NCI-H510A treated with DMSO at 0.1 percent for 48 hours (cell line): ENCODE results near the gene GPR146.
"Not testable (repeated sequence)": the region's sequence is repeated elsewhere in the genome, so short reads cannot be mapped to it uniquely, and the experiment has no call there.

ENCODE experiments used
- DNase-seq: peaks from one replicate; lab custom pipeline; 2025; lab: John Stamatoyannopoulos, UW

GPR146 gene

DNA sequence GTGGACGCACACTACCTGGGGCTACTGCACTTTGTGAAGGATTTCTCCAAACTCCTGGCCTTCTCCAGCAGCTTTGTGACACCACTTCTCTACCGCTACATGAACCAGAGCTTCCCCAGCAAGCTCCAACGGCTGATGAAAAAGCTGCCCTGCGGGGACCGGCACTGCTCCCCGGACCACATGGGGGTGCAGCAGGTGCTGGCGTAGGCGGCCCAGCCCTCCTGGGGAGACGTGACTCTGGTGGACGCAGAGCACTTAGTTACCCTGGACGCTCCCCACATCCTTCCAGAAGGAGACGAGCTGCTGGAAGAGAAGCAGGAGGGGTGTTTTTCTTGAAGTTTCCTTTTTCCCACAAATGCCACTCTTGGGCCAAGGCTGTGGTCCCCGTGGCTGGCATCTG, 14.0 kb downstream of the GPR146 start:
- DNase-seq = no peak

DNA sequence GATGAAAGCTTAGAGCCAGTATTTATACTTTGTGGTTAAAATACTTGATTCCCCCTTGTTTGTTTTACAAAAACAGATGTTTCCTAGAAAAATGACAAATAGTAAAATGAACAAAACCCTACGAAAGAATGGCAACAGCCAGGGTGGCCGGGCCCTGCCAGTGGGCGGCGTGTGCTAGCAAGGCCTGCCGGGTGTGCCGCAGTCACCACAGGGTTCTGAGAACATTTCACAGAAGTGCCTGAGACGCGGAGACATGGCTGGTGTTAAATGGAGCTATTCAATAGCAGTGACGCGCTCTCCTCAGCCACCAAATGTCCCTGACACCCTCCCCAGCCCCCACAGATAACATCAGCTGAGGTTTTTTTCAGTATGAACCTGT, 14.5 kb downstream of the GPR146 start:
- no peak for DNase-seq

DNA sequence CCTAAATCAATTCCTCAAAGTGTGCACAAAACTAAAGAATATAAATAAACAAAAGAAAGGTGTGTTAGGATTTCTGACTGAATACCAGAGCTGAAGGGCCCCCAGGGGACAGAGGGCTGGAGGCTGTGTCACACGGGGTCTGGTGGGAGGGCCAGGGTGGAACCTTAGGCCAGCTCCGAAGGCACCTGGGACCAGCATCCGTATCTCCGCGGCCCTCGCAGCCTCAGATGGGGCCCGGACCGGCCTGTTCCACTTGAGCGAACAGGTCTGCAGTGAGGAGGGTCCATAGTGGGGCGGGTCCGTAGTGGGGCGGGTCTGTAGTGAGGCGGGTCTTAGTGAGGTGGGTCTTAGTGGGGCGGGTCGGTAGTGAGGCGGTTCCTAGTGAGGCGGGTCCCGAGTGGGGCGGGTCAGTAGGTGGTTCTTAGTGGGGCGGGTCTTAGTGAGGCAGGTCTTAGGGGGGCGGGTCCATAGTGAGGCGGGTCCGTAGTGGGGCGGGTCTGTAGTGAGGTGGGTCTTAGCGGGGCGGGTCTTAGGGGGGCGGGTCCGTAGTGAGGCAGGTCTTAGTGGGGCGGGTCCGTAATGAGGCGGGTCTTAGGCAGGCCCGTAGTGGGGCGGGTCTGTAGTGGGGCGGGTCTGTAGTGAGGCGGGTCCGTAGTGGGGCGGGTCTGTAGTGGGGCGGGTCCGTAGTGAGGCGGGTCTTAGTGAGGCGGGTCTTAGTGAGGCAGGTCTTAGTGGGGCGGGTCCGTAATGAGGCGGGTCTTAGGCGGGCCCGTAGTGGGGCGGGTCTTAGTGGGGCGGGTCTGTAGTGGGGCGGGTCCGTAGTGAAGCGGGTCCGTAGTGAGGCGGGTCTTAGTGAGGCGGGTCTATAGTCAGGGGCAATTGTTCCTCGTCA, 15.1 kb downstream of the GPR146 start:
- no peak for DNase-seq

DNA sequence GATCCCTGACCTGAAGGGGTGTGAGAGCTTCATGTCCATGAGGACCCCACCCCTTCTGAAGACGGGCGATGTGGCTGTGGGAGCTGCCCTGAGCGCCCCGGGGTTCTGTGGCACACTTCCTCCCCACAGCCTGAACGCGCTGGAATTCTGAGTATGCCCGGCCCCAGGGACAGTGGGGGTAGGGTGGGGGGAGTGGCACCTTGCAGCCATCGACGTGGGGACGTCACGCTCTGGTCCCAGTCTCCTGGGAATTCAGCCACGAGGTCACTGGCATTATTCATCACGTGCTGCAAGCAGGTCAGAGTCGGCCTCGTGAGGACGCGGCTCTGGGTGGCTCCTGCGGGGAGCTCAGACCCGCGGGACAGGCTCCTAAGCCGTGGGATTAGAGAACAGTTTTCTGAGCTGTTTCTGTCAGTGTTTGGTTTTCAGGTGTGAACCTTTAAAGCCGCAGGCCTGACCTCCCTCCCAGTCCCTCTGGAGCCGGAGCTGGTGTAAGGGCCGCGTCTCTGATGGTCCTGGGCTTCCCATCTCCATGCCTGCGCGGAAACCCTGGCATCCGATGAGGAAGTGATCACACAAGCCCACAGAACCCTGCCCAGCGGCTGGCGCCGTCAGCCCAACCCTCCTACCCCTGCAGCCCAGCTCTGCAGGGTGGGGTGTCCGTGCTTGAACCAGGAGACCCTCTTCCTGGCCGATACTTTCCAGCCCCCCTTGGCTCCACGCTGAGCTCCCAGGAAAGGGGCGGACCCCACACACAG, 16.1 kb downstream of the GPR146 start:
- no peak for DNase-seq

GRCh38 chr7:1061180-1061579, 16.8 kb downstream of the GPR146 start:
- DNase-seq = no peak

- no peak for DNase-seq
These were observed 18.2 kb downstream of the GPR146 start for GRCh38 chr7:1062296-1063294.

GRCh38 chr7:1063361-1063760, 19.0 kb downstream of the GPR146 start:
- DNase-seq = no peak

GRCh38 chr7:1064581-1064980, 20.2 kb downstream of the GPR146 start:
- no peak for DNase-seq

- no peak for DNase-seq
These were observed 20.9 kb downstream of the GPR146 start for GRCh38 chr7:1065263-1065584.

GRCh38 chr7:1065585-1066241, 21.4 kb downstream of the GPR146 start:
- no peak for DNase-seq

DNA sequence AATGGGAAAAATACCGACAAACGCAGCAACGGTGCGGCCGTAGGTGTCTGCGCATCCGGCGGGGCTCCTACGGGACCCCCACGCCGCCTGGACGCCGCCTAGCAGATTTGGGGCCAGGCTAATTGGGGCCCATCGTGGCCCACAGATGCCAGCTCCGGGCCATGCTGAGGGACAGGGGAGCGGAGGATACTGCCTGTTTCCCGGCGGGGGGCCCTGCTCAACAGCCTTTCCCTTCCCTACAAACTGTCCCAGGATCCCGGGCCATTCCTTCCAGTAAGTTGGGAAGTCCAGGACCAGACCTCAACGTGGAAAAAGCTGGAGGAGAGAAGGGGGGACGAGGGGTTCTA, 21.9 kb downstream of the GPR146 start:
- no peak for DNase-seq

DNA sequence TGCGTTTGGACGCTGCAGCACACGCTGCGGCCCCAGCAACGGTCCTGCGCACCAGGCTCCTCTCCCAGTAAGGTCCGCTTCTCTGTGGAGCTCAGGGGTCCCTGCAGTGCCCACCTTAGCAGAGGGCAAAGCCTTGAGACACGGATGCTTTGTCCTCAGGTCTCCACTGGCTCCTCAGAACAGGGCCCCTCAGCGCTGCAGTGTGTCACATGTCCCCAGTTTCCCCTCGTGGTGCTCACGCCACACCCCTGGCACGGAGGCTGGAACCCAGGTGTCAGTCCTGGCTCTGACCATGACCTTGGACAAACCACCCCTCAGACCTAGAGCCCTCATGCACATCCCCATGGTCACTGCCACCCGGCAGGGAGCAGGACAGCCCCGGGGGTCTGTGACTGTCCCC, 23.7 kb downstream of the GPR146 start:
- DNase-seq = no peak

- no peak for DNase-seq
These were observed 24.3 kb downstream of the GPR146 start for GRCh38 chr7:1068619-1069018.

GRCh38 chr7:1070544-1071011, 26.2 kb downstream of the GPR146 start:
- no peak for DNase-seq

DNA sequence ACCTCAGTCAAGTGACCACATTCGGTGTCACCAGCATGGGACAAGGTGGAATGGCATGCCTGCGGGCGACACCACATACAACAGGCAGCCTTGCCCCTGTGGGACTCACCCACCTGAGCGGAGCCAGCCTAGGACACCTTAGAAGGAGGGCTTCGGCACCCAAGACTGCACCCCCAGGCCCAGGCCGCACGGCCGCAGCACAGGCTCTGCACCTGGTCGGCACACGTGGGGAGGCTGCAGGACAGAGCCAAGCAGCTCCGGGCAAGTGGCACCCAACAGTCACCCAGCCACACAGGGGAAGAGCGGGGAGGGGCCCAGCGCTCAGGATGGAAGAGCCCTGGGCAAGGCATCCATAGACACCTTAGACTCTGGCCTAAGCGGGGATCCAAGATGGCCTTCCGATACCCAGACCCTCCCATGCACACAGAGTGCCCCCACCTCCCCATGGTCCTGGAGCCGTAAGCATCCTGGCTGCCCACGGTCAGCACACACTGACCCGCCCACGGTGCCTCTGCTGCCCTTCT, 27.4 kb downstream of the GPR146 start:
- no peak for DNase-seq

- DNase-seq = no peak
These were observed 29.0 kb downstream of the GPR146 start for GRCh38 chr7:1073142-1073977.

DNA sequence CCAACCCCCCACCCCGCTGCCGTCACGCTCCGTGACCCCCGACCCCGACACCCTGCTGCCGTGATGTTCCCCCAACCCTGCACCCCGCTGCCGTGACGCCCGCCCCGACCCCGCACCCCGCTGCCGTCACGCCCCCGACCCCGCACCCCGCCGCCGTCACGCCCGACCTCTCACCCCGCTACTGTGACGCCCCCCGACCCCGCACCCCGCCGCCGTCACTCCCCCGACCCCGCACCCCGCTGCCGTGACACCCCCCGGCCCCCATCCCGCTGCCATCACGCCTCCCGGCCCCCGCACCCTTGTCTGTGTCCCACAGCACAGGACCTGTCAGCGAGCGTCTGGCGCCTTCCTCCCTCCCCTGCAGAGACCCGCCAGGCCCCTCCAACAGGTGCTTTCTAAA, 29.7 kb downstream of the GPR146 start:
- not testable (repeated sequence) for DNase-seq

GRCh38 chr7:1074593-1075431, 30.5 kb downstream of the GPR146 start:
- no peak for DNase-seq
